ENCODE results near the gene GPS1.

Gene GPS1

DNA sequence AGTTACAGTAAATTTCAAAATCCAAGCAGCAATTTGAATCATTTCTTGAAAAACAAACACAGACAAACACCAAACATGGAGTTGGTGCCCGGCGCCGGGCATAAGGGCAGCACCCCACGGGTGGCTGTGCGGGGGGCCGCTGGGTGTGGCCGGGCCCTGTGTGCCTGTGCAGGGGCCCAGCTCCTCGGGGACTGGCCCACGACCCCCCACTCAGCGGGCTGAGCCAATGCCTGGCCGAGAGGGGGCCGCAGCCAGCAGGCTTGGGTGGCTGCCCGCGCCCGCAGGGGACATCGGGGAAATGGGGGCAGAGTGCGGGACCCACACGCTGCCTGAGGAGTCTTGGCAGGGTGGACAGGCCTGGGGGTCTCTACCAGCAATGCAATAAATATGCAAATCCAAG, 26.7 kb downstream of the GPS1 start:
- TF ChIP-seq, protein P1, sequence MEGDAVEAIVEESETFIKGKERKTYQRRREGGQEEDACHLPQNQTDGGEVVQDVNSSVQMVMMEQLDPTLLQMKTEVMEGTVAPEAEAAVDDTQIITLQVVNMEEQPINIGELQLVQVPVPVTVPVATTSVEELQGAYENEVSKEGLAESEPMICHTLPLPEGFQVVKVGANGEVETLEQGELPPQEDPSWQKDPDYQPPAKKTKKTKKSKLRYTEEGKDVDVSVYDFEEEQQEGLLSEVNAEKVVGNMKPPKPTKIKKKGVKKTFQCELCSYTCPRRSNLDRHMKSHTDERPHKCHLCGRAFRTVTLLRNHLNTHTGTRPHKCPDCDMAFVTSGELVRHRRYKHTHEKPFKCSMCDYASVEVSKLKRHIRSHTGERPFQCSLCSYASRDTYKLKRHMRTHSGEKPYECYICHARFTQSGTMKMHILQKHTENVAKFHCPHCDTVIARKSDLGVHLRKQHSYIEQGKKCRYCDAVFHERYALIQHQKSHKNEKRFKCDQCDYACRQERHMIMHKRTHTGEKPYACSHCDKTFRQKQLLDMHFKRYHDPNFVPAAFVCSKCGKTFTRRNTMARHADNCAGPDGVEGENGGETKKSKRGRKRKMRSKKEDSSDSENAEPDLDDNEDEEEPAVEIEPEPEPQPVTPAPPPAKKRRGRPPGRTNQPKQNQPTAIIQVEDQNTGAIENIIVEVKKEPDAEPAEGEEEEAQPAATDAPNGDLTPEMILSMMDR (IDR thresholded peaks at IDR 0.05) = no peak
- H3K27ac ChIP-seq = no peak overlapping the region
- no peak overlapping the region for H3K4me3 ChIP-seq
- DNase-seq (ENCODE audit: low spot score) = no peak

DNA sequence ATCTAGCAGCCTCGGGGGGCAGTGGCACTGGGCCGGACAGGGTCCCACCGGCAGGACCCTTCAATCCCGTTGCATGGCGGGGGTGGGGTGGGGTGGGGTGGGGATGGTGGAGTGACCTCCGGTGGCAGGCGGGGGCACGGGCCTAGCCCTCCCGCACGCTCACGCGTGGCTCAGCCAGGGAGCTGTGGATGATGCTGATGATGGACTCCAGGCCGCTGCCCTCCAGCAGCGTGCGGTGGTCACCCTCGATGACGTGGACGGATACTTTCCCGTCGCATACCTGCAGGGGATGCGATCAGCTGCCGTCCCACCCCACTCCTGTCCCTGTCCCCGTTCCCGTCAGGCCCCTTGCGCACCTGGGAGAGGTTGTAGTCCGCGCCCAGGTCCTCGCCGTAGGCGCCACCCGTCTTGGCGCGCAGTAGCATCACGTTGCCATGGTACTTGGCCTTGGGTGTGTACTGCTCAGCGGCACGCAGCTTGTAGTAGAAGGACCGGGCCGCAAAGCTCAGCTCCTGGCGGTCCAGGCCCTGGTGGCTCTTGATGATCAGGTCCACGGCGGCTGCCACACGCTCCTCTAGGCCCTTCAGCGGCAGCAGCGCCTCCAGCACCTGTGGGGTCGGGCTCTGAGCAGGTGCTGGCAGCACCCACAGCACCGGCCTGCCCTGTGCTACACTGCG, 27.4 kb downstream of the GPS1 start:
- H3K4me3 ChIP-seq = no peak overlapping the region
- no peak overlapping the region for H3K27ac ChIP-seq
- DNase-seq (ENCODE audit: low spot score) = no peak
- TF ChIP-seq, protein P1 (IDR thresholded peaks at IDR 0.05) = no peak

DNA sequence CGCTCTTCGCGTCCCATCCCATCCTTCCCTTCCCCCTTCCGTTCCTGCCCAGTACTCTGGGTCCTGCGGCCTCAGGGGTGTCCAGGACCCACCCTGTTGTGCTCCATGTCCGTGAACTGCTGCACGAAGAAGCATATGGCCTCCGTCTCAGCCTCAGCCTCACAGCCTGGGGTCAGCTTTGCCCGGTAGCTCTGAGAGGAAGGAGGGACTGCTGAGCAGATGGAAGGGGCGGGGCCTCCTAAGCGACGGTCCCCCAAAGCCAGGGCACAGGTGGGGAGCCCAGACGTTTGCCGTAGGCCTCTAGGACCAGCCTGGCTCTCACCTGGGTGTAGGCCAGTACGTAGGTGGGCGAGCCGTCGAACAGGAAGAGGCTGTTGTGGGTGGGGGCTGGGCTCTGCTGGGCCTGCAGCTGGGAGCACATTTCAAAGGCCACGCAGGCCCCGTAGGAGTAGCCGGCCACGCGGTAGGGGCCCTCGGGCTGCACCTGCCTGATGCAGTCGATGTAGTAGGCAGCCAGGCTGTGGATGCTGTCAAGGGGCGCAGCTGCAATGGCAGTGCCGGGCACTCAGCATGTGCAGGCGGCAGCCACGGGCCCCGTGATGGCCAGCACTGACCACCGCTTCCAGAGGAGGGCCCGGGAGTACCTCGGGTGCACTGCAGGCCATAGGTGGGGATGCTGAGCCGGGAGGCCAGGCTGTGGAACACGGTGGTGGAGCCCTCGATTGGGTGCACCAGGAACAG, 28.5 kb downstream of the GPS1 start:
- Histone ChIP-seq H3K27ac (no peak overlapping the region), H3K4me3 (no peak overlapping the region)
- DNase-seq (ENCODE audit: low spot score) = no peak
- TF ChIP-seq, protein P1 (IDR thresholded peaks at IDR 0.05) = no peak

DNA sequence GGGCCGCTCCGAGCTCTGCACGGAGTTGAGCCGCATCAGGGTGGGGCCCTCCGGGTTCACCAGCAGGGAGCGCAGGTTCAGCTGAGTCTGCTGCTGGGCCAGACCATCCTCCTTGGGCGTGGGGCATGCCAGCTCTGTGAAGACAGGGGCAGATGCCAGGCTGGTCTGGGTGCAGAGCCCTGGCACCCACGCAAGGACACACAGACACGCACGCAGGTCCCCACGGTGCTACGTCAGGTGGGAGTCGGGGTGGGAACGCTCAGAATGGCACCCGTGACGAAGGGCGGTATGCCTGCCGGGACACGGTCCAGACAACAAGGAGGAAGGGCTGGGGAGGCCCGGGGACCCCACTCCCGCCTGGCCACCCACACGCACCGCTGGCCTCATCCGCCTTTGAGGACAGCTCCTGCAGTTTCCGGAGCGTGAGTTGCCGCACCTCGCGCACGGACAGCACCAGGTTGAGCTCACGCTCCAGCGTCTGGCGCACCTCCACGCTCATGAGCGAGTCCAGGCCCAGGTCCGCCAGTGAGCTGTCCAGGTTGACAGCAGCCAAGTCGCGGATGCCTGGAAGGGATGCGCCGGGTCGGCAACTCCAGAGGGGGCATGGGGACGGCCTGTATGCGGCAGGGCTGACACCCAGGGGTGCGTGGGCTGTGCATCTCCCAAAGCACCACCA, 29.2 kb downstream of the GPS1 start:
- no peak overlapping the region for H3K27ac ChIP-seq
- TF ChIP-seq, protein P1 (IDR thresholded peaks at IDR 0.05) = no peak
- H3K4me3 ChIP-seq = no peak overlapping the region
- no peak for DNase-seq (ENCODE audit: low spot score)

DNA sequence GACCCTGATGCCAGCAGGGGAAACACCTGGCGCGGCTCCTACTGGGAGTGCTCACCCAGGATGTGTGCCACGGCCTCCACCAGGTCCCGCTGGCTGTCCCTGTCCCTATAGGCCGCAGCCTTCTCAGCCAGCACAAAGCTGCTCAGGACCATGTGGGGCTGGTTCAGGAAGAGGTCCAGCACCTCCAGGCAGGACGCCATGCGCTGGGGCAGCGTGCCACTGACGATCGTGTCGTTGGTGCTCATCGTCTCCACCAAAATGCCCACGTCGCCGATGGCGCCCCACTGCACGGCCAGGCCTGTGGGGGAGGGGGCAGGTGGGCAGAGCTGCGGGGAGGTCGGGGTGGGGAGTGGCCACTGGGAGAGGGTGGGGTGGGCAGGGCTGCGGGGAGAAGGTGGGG, 29.8 kb downstream of the GPS1 start:
- Histone ChIP-seq H3K27ac (no peak overlapping the region), H3K4me3 (no peak overlapping the region)
- TF ChIP-seq, protein P1 (IDR thresholded peaks at IDR 0.05) = no peak
- DNase-seq (ENCODE audit: low spot score) = no peak

DNA sequence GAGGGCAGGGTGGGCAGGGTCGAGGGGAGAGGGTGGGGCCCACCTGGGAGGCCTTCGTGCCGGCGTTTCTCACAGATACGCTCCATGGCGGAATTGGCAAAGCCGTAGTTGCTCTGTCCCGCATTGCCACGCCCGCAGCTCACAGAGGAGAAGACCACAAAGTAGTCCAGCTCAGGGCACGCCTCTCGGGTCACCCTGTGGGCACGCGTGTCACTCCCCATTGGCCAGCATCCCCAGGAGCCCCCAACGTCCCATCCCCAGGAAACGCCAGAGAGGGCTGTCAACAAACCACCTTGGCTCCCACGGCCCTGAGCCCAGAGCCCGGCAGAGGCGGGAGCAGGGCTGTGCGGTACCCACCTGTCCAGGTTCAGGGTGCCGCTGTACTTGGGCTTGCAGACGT, 30.3 kb downstream of the GPS1 start:
- H3K27ac ChIP-seq = no peak overlapping the region
- TF ChIP-seq, protein P1 (IDR thresholded peaks at IDR 0.05) = no peak
- H3K4me3 ChIP-seq = no peak overlapping the region
- DNase-seq (ENCODE audit: low spot score) = no peak

All from coronary artery (tissue), 2 donors.